Measurements from ENCODE around the gene LOXL3. TPM values are rescaled to one million over a fixed set of nuclear protein-coding genes. Genes with fewer than 3 reads are reported as not detected.

LOXL3 gene
- total RNA-seq, 1 donor from 2014 or later, result 17.6 TPM

- Mint-ChIP-seq H3K4me3 (ENCODE audit: unreplicated experiment) (peak overlapping the region; percentile 83), H3K4me1 (ENCODE audit: low read depth, unreplicated experiment) (peaks cover 25% of the 10 kb centered on the region), H3K36me3 (ENCODE audit: low read depth, unreplicated experiment) (peaks cover 9% of the 10 kb centered on the region), H3K27ac (ENCODE audit: unreplicated experiment) (no peak overlapping the region), H3K9me3 (ENCODE audit: unreplicated experiment) (no peaks in the 10 kb centered on the region), H3K27me3 (ENCODE audit: low read depth, unreplicated experiment) (peaks cover 57% of the 10 kb centered on the region)
- no peak for FAIRE-seq
- Histone ChIP-seq H3K27me3 (ENCODE audit: insufficient read depth, low read length) (peaks cover 42% of the 10 kb centered on the region), H2AFZ (ENCODE audit: low read depth, low read length) (no peak overlapping the region), H3K4me1 (ENCODE audit: insufficient read depth, low read length) (peaks cover 52% of the 10 kb centered on the region), H3K4me2 (ENCODE audit: low read length) (peak overlapping the region; percentile 93), H3K9ac (ENCODE audit: low read length) (no peak overlapping the region), H4K20me1 (ENCODE audit: insufficient read depth, low read length) (peaks cover 7% of the 10 kb centered on the region), H3K27ac (ENCODE audit: low read depth, low read length) (no peak overlapping the region), H3K79me2 (ENCODE audit: insufficient read depth, low read length) (peaks cover 17% of the 10 kb centered on the region), H3K9me3 (ENCODE audit: insufficient read depth, low read depth, low read length) (no peaks in the 10 kb centered on the region), H3K4me3 (ENCODE audit: insufficient read depth, low read depth, low read length) (no peak overlapping the region), H3K36me3 (ENCODE audit: insufficient read depth, low read length) (peaks cover 4% of the 10 kb centered on the region)
- DNase-seq (ENCODE audit: low read depth), result no peak
- no peak for TF ChIP-seq CTCF (IDR thresholded peaks at IDR 0.05; ENCODE audit: insufficient read depth, low read depth, low read length)
- no peak for TF ChIP-seq EZH2 (IDR thresholded peaks at IDR 0.05; ENCODE audit: insufficient read depth, low read length)
Measured at GRCh38 chr2:74501335-74502071, 52.2 kb downstream of the LOXL3 start.

GRCh38 chr2:74500578-74500946 is 53.2 kb downstream of the LOXL3 start:
- no peak overlapping the region for H2AFZ ChIP-seq (ENCODE audit: low read depth, low read length)
- H3K9ac ChIP-seq (ENCODE audit: low read length), result no peak overlapping the region
- FAIRE-seq, result no peak
- no peak overlapping the region for H3K4me3 ChIP-seq (ENCODE audit: insufficient read depth, low read depth, low read length)
- no peaks in the 10 kb centered on the region for H3K9me3 ChIP-seq (ENCODE audit: insufficient read depth, low read depth, low read length)
- peaks cover 7% of the 10 kb centered on the region for H3K36me3 Mint-ChIP-seq (ENCODE audit: low read depth, unreplicated experiment)
- no peak overlapping the region for H3K4me3 Mint-ChIP-seq (ENCODE audit: unreplicated experiment)
- TF ChIP-seq EZH2 (IDR thresholded peaks at IDR 0.05; ENCODE audit: insufficient read depth, low read length) (no peak), CTCF (IDR thresholded peaks at IDR 0.05; ENCODE audit: insufficient read depth, low read depth, low read length) (no peak)
- H4K20me1 ChIP-seq (ENCODE audit: insufficient read depth, low read length), result peaks cover 3% of the 10 kb centered on the region
- H3K27me3 ChIP-seq (ENCODE audit: insufficient read depth, low read length), result peaks cover 42% of the 10 kb centered on the region
- peaks cover 4% of the 10 kb centered on the region for H3K36me3 ChIP-seq (ENCODE audit: insufficient read depth, low read length)
- no peaks in the 10 kb centered on the region for H3K9me3 Mint-ChIP-seq (ENCODE audit: unreplicated experiment)
- no peak for DNase-seq (ENCODE audit: low read depth)
- H3K4me2 ChIP-seq (ENCODE audit: low read length), result no peak overlapping the region
- peaks cover 10% of the 10 kb centered on the region for H3K79me2 ChIP-seq (ENCODE audit: insufficient read depth, low read length)
- H3K27me3 Mint-ChIP-seq (ENCODE audit: low read depth, unreplicated experiment), result peaks cover 66% of the 10 kb centered on the region
- peaks cover 19% of the 10 kb centered on the region for H3K4me1 Mint-ChIP-seq (ENCODE audit: low read depth, unreplicated experiment)
- peaks cover 45% of the 10 kb centered on the region for H3K4me1 ChIP-seq (ENCODE audit: insufficient read depth, low read length)
- H3K27ac Mint-ChIP-seq (ENCODE audit: unreplicated experiment), result no peak overlapping the region
- no peak overlapping the region for H3K27ac ChIP-seq (ENCODE audit: low read depth, low read length)

GRCh38 chr2:74499940-74500577 is 53.7 kb downstream of the LOXL3 start:
- Mint-ChIP-seq H3K4me1 (ENCODE audit: low read depth, unreplicated experiment) (peaks cover 17% of the 10 kb centered on the region), H3K36me3 (ENCODE audit: low read depth, unreplicated experiment) (peaks cover 9% of the 10 kb centered on the region), H3K9me3 (ENCODE audit: unreplicated experiment) (no peaks in the 10 kb centered on the region), H3K27ac (ENCODE audit: unreplicated experiment) (no peak overlapping the region), H3K27me3 (ENCODE audit: low read depth, unreplicated experiment) (peaks cover 68% of the 10 kb centered on the region), H3K4me3 (ENCODE audit: unreplicated experiment) (no peak overlapping the region)
- H3K4me3 ChIP-seq (ENCODE audit: insufficient read depth, low read depth, low read length), result peak overlapping the region; percentile 5
- TF ChIP-seq EZH2 (IDR thresholded peaks at IDR 0.05; ENCODE audit: insufficient read depth, low read length) (no peak), CTCF (IDR thresholded peaks at IDR 0.05; ENCODE audit: insufficient read depth, low read depth, low read length) (no peak)
- H3K79me2 ChIP-seq (ENCODE audit: insufficient read depth, low read length), result peaks cover 5% of the 10 kb centered on the region
- peak overlapping the region; percentile 85 for H3K4me2 ChIP-seq (ENCODE audit: low read length)
- FAIRE-seq (no peak), DNase-seq (ENCODE audit: low read depth) (no peak)
- H3K9ac ChIP-seq (ENCODE audit: low read length), result no peak overlapping the region
- no peaks in the 10 kb centered on the region for H4K20me1 ChIP-seq (ENCODE audit: insufficient read depth, low read length)
- no peaks in the 10 kb centered on the region for H3K9me3 ChIP-seq (ENCODE audit: insufficient read depth, low read depth, low read length)
- peaks cover 42% of the 10 kb centered on the region for H3K27me3 ChIP-seq (ENCODE audit: insufficient read depth, low read length)
- no peak overlapping the region for H3K27ac ChIP-seq (ENCODE audit: low read depth, low read length)
- H2AFZ ChIP-seq (ENCODE audit: low read depth, low read length), result no peak overlapping the region
- peaks cover 40% of the 10 kb centered on the region for H3K4me1 ChIP-seq (ENCODE audit: insufficient read depth, low read length)
- peaks cover 4% of the 10 kb centered on the region for H3K36me3 ChIP-seq (ENCODE audit: insufficient read depth, low read length)

Measured in astrocyte (in vitro differentiated cells and primary cell).